Stimulated activated CD8-positive, alpha-beta memory T cell treated with anti-CD3 and anti-CD28 coated beads, Interleukin-15, amount 100 ng/mL, for 1 hour (primary cell): ENCODE data around the gene EDARADD.
"Not testable (repeated sequence)": the region's sequence is repeated elsewhere in the genome, so short reads cannot be mapped to it uniquely, and the experiment has no call there.

Experiments
- DNase-seq: peaks from one replicate; pipeline ENCODE4 v3.0.0-alpha.2; 2020; ENCODE audit warnings: low read depth

EDARADD gene

GRCh38 chr1:236489710-236490377, 95.8 kb downstream of the EDARADD start:
- DNase-seq, result no peak

GRCh38 chr1:236491469-236492136, 97.5 kb downstream of the EDARADD start:
- DNase-seq, result no peak

DNA sequence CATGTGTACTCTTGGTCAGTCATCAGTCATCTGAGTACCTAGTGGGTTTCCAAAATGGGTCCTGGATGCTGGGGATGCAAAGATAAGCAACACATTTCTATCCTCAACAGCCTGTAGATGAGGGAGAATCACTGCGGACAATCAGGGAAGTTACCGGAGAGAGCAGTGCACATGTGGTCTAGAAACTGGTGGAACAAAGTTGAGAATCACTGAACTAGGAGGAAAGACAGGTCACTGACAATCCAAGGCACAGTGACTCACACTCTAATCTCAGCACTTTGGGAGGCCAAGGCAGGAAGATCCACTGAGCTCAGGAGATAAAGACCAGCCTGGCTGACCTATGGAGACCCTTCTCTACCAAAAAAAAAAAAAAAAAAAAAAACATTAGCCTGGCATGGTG, 98.3 kb downstream of the EDARADD start:
- no peak for DNase-seq

DNA sequence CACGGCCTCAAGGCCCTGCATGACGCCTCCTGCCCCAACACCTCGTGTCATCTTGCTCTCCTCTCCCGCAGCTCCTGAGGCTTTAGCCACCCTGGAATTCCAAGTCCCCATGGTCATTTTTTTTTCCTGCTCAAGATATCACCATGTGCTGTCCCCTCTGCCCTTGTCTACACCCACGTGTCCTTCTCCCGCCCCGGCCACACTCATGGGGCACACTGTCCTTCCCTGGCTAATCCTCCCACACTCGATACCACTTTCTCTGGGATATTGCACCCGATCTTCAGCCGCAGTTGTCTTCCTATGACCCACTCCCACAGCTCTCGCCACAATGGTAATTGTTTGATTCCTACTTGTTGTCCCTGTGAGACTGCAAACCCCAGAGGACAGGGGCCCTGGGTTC, 100.0 kb downstream of the EDARADD start:
- DNase-seq, result no peak

- DNase-seq, result no peak
Measured at GRCh38 chr1:236494586-236495466, 100.7 kb downstream of the EDARADD start.

GRCh38 chr1:236495467-236496112, 101.5 kb downstream of the EDARADD start:
- no peak for DNase-seq

GRCh38 chr1:236497908-236498307, 103.8 kb downstream of the EDARADD start:
- DNase-seq, result no peak

DNA sequence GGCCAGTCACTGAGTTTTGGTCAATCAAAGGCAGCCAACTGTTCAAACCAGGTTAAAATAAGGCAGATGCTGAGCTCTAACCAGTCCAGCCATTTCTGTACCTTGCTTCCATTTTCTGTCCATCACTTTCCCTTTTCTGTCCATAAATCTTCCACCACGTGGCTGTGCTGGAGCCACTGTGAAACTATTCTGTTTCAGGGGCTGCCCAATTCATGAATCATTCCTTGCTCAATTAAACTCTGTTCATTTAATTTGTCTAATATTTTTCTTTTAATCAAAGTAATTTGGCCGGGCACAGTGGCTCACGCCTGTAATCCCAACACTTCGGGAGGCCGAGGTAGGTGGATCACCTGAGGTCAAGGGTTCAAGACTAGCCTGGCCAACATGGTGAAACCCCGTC, 107.0 kb downstream of the EDARADD start:
- no peak for DNase-seq

- DNase-seq, result no peak
Measured at GRCh38 chr1:236502579-236502971, 108.5 kb downstream of the EDARADD start.

DNA sequence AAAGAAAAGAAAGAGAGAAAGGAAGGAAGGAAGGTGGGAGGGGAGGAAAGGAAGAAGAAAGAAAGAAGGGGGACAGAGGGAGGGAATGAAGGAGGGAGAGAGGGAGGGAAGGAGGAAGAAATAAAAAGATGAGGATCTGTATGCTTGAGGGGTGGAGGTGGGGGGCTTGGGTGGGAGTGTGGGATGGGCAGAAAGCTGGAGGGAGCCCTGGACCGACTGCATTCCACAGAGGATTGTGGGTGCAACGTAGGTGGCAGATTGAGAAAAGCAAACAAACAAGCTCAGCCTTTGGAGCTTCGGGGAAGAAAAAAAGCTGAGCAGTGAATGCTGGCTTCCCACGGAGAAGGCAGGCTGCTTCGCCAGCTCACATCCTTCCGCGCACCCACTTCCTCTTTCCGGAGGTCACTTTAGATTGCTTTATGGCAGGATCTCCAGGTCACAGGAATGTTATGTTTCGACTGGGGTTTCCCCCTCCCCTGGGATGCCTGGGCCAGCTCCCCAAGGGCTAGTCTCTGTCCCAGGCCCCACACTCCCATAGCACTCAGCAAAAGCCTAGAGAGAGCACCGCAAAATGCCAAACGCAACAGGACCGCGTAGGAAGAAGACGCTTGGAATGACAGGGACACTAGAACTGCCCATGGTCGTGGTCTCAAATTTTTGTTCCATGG, 109.0 kb downstream of the EDARADD start:
- no peak for DNase-seq

DNA sequence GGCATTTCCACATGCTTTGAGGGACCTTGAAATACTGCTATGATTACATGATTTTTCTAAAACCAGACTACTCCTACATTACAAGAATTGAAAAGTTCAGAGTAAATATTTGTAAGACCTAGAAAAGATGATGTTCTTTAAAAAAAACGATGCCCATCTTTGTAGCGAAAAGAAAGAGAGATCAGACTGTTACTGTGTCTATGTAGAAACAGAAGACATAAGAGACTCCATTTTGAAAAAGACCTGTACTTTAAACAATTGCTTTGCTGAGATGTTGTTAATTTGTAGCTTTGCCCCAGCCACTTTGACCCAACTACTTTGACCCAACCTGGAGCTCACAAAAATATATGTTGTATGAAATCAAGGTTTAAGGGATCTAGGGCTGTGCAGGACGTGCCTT, 110.3 kb downstream of the EDARADD start:
- not testable (repeated sequence) for DNase-seq

GRCh38 chr1:236507022-236507700, 113.1 kb downstream of the EDARADD start:
- DNase-seq, result no peak

GRCh38 chr1:236508593-236509027, 114.5 kb downstream of the EDARADD start:
- no peak for DNase-seq

DNA sequence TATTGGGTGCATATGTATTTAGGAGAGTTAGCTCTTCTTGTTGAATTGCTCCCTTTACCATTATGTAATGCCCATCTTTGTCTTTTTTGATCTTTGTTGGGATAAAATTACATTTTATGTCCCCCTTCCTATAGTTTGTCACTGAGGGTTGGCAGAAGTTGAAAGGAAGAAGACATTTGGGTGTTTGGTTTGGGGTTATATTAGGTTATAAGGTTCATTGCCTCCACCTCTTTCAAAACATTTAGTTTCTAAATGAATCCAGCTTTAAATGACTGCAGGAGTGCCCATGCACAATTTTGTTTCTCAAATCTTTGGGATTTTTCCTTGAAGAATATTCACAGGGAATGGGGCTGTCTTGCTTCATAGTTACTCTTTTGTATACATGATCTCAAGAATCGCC, 115.1 kb downstream of the EDARADD start:
- no peak for DNase-seq

- DNase-seq, result no peak
Measured at GRCh38 chr1:236509647-236510401, 115.7 kb downstream of the EDARADD start.

GRCh38 chr1:236511735-236512418, 117.8 kb downstream of the EDARADD start:
- DNase-seq, result no peak

GRCh38 chr1:236514703-236515442, 120.8 kb downstream of the EDARADD start:
- DNase-seq, result no peak

DNA sequence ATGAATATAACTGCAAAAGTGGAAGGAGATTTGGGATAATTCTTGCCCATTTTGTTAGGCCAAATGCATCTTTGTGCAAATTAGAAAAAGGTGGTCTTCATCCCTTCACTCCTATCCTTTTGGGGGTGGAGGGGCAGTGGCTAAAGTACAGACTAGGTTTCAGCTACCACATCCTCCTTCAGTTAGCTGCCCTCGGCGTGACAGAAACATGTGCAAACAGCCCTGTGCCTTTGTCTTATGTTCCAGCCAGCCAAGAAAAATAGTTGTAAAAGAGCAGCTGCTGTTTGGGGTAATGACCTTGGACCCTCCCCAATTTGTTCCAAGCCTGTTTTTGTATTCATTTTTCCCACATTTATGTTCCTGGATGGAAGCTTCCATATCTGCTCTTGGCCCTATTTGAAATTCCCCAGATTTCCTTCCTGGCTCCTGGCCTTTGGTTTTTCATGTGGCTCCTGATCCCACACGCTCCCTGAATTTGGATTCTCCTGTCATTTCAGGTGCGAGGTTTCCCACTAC, 121.4 kb downstream of the EDARADD start:
- no peak for DNase-seq
